HAP-1 (cell line): ENCODE data around the gene NKAIN2.
"Not testable (repeated sequence)": the region's sequence is repeated elsewhere in the genome, so short reads cannot be mapped to it uniquely, and the experiment has no call there.

Source experiments
- DNase-seq, 2 experiments: peaks; one replicate each; pipeline ENCODE4 v3.0.0-alpha.2; 2016 to 2020; ENCODE audit warnings: low spot score in 2 of 2
- H3K27me3 ChIP-seq: fragments of 250-450 bp; sonication (Bioruptor Pico); 2 replicates; pipeline ENCODE4 v1.5.1; 2020; ENCODE audit warnings: low read depth, mild to moderate bottlenecking, moderate library complexity
- H3K36me3 ChIP-seq: fragments of 250-450 bp; sonication (Bioruptor Pico); replicated peaks from 2 replicates; pipeline ENCODE4 v1.5.1; 2020; ENCODE audit warnings: mild to moderate bottlenecking
- H3K4me1 ChIP-seq: fragments of 250-450 bp; sonication (Bioruptor Pico); 2 replicates; pipeline ENCODE4 v1.5.1; 2020; ENCODE audit warnings: mild to moderate bottlenecking
- H3K4me3 ChIP-seq: fragments of 250-450 bp; sonication (Bioruptor Pico); 2 replicates; pipeline ENCODE4 v1.5.1; 2020; ENCODE audit warnings: mild to moderate bottlenecking, moderate library complexity
- H3K9me3 ChIP-seq: fragments of 250-450 bp; sonication (Bioruptor Pico); 2 replicates; pipeline ENCODE4 v1.5.1; 2020; ENCODE audit warnings: mild to moderate bottlenecking, moderate library complexity
- in situ Hi-C: fragments of 300-500 bp; cut with MboI; formaldehyde crosslinking; loops from 3 replicates; pipeline ENCODE4 v1.14.3; 2020; ENCODE audit warnings: low sequenced_read_pairs, inconsistent platforms, mixed read lengths

NKAIN2 gene

DNA sequence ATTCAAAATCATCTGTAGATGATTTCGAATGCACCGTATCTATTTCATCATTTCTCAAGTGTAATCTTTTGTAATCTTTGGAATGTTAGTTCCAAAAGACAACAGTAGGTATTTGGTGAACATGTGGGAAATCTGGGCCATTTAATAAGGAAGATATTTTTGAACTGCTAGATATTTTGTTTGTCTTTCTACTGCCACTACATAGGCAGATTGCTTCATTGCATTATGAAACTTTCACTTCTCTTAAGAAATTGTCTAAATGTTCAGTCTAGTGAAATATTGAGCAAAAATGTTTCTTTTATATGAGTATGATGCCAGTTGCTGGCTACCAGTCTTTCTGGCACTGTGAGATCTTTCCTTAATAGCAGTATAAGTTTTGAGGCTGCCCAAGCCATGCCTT lies 630.8 kb downstream of the NKAIN2 start:
- no peaks in the 10 kb centered on the region for H3K27me3 ChIP-seq
- no peaks in the 10 kb centered on the region for H3K9me3 ChIP-seq
- H3K36me3 ChIP-seq, result no peaks in the 10 kb centered on the region
- DNase-seq, result no peak
- no peak overlapping the region for H3K4me3 ChIP-seq
- no peaks in the 10 kb centered on the region for H3K4me1 ChIP-seq
- in situ Hi-C loops, result no loop called here

DNA sequence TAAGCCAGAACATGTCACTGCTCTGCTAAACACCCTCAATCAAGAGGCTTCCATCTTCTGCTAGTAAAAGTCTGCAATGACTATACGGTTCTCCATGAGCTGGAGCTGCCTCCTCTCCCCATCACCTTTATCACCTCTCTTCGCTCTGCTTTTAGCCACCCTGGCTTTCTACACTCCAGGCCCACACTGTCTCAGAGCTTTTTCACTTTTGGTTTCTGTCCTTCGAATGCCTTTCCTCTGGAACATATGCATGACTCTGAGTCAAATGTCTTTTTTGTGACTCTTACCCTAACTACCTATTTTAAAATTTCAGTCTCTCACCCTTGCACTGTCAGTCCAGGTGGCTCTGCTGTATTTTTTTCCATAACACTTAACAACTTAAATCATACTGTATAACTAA lies 633.1 kb downstream of the NKAIN2 start:
- no peak for DNase-seq
- Histone ChIP-seq H3K4me3 (no peak overlapping the region), H3K27me3 (no peaks in the 10 kb centered on the region), H3K4me1 (no peaks in the 10 kb centered on the region), H3K36me3 (no peaks in the 10 kb centered on the region), H3K9me3 (no peaks in the 10 kb centered on the region)
- in situ Hi-C loops, result no loop called here

DNA sequence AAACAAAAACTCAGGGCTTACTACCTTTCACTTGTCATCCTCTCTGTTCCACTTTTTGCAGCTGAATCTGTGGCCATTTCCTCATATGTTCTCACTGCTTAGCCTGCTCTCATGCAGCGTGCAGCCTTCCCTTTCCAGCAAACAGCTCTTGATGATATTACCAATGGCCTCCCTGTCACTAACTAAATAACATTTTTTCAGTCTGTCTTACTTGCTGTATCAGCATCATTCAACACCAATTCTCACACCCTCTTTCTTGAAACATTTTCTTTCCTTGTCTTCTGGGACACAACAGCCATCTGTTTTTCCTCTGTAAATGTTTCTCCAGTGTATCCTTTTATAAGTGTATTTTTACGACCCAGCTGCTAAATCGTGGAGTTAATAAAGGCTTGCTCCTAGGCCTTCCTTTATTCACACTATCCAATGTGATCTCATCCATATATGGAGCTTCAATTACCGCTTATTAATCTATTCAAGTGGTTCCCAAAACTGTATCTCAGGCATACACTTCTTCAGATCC lies 634.9 kb downstream of the NKAIN2 start:
- Histone ChIP-seq H3K9me3 (no peaks in the 10 kb centered on the region), H3K27me3 (no peaks in the 10 kb centered on the region), H3K4me3 (no peak overlapping the region), H3K36me3 (no peaks in the 10 kb centered on the region), H3K4me1 (no peaks in the 10 kb centered on the region)
- in situ Hi-C loops, result no loop called here
- no peak for DNase-seq

DNA sequence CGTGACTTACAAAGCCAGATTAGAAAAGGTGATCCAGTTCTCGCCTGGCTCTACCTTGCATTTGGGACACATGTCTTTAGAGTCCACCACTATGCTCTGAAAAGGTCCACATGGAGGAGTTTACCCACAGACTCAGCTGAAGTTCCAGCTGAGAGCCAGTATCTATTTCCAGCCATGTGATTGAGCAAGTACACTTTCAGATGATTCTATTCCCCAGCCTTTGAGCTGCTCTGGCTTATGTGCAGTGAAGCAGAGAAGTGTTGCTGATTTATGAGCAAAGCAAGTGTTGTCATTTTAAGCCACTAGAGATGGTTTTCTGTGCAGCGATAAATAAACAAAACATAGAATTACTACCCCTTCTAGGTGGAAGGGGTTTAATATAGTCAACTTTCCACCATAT lies 637.8 kb downstream of the NKAIN2 start:
- DNase-seq, result no peak
- no peaks in the 10 kb centered on the region for H3K4me1 ChIP-seq
- H3K36me3 ChIP-seq, result no peaks in the 10 kb centered on the region
- no peak overlapping the region for H3K4me3 ChIP-seq
- H3K27me3 ChIP-seq, result no peaks in the 10 kb centered on the region
- H3K9me3 ChIP-seq, result no peaks in the 10 kb centered on the region
- in situ Hi-C loops, result no loop called here

DNA sequence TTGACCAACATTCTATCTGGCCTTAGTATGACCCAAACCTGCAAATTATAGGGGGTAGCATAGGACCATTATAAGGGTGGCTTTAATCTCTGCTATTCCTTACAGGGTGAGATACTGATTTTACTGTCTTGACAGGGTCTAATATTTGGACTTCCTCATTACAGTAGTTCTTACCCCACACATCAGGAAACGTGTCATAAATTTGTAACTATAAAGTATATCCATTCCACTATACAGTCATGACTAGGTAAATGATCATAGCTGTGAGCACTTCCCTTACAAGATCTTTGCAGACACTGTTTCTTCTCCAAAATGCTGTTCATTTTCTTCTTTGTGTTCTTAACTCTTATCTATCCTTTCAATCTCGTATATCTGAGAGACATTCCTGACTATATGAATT lies 639.9 kb downstream of the NKAIN2 start:
- H3K9me3 ChIP-seq, result no peaks in the 10 kb centered on the region
- DNase-seq, result no peak

DNA sequence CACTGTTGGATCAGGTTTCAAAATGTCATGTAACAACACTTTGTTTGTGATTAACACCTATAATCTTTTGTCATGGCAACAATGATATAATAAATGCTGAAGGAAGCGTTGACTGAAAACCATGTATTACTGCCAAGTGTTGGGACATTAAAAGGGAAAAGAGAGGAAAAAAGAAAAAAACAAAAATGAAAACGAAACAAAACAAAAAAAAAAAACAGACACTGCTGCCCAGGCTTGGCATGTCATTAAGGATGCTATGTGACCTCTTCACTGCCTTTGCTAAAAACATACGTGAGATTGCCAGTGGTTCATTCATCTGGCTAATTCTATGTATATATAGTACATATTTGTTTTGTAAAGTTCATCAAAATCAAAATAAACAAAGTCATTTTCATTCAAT lies 641.9 kb downstream of the NKAIN2 start:
- H3K27me3 ChIP-seq, result no peaks in the 10 kb centered on the region
- H3K9me3 ChIP-seq, result no peaks in the 10 kb centered on the region
- DNase-seq, result no peak
- H3K36me3 ChIP-seq, result no peaks in the 10 kb centered on the region
- no peaks in the 10 kb centered on the region for H3K4me1 ChIP-seq
- no peak overlapping the region for H3K4me3 ChIP-seq
- in situ Hi-C loops, result no loop called here

More for the DNA sequence above, 639.9 kb downstream of the NKAIN2 start:
- Histone ChIP-seq H3K4me3 (no peak overlapping the region), H3K4me1 (no peaks in the 10 kb centered on the region), H3K27me3 (no peaks in the 10 kb centered on the region), H3K36me3 (no peaks in the 10 kb centered on the region)
- in situ Hi-C loops, result no loop called here

DNA sequence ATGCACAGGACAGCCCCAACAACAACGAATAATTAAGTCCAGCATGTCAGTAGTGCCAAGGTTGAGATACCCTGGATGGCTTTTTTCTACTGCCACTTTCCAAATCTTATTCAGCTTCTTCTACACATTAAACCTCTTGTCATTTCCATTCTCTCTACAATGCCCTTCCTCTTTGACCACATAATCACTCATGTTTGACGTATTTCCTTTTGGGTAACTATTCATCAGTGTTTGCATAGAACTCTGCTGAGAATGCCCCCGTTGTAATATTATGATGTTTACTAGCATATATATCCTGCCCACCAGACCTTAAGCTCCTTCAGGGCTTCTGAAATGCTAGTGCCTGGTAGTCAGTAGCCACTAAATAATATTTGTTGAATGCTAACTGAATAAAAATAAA lies 643.3 kb downstream of the NKAIN2 start:
- Histone ChIP-seq H3K27me3 (no peaks in the 10 kb centered on the region), H3K36me3 (no peaks in the 10 kb centered on the region), H3K9me3 (no peaks in the 10 kb centered on the region), H3K4me3 (no peak overlapping the region), H3K4me1 (no peaks in the 10 kb centered on the region)
- in situ Hi-C loops, result no loop called here
- DNase-seq, result no peak

DNA sequence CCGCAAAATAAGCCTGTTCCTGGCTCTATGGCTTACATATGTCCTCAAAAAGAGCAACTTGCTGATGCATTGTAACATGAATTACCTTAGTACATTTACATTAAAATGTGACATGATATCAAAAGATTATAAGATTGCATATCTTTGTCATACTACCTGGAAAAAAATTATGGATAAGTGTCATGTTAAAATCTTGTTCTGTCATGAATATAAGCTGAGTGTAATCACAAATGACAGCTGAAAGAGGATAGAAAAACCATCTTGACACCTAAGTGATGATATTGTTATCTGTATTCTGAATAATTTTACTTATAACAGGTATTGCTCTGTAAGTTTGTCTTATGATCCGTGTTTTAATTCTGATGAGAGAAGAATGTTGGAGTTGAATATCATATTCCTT lies 655.6 kb downstream of the NKAIN2 start:
- no peaks in the 10 kb centered on the region for H3K9me3 ChIP-seq
- no peaks in the 10 kb centered on the region for H3K27me3 ChIP-seq
- no peaks in the 10 kb centered on the region for H3K36me3 ChIP-seq
- no peak overlapping the region for H3K4me3 ChIP-seq
- no peaks in the 10 kb centered on the region for H3K4me1 ChIP-seq
- no peak for DNase-seq
- in situ Hi-C loops, result no loop called here

DNA sequence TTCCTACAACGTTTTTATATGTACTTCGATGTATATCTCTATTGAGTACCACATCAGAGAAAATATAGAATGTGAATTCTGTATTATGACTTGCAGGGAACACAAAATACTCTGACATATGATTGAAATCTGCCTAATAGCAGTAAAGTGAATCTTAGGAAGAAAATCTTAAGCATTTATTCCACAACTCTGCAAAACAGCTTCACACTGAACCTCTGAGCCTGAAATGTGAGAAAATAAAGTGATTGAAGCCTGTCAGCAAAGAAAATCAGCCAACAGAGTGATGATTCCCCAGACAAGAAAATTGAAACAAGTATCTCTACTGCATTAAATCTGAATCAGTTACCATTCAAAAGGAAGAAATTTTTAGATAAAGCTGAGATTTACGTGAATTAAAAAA lies 659.1 kb downstream of the NKAIN2 start:
- no peaks in the 10 kb centered on the region for H3K27me3 ChIP-seq
- DNase-seq, result no peak
- H3K4me1 ChIP-seq, result no peaks in the 10 kb centered on the region
- no peaks in the 10 kb centered on the region for H3K36me3 ChIP-seq
- H3K9me3 ChIP-seq, result no peaks in the 10 kb centered on the region
- in situ Hi-C loops, result no loop called here
- no peak overlapping the region for H3K4me3 ChIP-seq

DNA sequence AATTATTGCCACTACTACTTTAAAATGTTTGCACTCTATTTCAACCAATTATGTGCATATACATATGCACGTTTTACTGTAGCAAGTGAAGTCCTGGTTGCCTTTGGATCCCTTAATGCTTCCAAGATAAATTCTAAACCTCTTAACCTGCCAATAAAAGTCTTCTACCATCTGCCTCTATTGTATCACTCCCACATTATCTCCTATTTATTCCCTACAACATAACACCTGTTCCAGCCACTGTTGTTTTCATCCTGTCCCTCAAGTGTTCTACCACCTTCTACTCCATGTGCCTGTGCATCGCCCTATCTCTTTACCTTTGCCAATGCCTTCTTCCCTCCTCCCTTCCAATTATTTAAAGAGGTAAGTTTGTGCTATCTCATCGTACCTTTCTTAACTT lies 659.6 kb downstream of the NKAIN2 start:
- no peaks in the 10 kb centered on the region for H3K36me3 ChIP-seq
- H3K9me3 ChIP-seq, result no peaks in the 10 kb centered on the region
- H3K27me3 ChIP-seq, result no peaks in the 10 kb centered on the region
- H3K4me3 ChIP-seq, result no peak overlapping the region
- in situ Hi-C loops, result no loop called here
- no peak for DNase-seq
- H3K4me1 ChIP-seq, result no peaks in the 10 kb centered on the region

DNA sequence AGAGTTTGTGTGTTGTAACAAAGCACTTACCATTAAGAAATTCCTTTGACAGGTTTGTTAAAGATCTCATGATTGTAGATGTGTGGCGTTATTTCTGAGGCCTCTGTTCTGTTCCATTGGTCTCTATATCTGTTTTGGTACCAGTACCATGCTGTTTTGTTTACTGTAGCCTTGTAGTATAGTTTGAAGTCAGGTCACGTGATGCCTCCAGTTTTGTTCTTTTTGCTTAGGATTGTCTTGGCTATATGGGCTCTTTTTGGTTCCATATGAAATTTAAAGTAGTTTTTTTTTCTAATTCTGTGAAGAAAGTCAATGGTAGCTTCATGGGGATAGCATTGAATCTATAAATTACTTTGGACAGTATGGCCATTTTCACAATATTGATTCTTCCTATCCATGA lies 660.9 kb downstream of the NKAIN2 start:
- H3K4me1 ChIP-seq, H3K4me3 ChIP-seq, H3K27me3 ChIP-seq, H3K9me3 ChIP-seq, H3K36me3 ChIP-seq, DNase-seq, in situ Hi-C loops: not testable (repeated sequence)

DNA sequence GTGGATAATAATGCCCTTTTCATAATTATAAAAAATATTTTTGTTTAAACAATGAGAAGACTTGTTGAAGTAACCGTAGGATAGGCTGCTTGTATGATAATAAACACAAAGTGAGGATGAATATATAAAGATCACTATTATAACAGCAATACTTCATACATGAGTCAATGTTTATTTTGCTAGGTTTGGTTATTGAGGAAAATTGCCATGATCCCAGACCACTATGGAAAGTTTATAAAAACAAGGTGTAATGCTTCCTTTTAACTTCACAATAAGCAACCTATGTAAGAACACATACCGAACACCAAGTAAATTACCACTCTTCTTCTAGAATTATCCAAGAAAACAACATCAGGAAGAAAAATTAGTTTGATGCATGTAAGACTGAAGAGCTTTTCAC lies 663.3 kb downstream of the NKAIN2 start:
- Histone ChIP-seq H3K9me3 (no peaks in the 10 kb centered on the region), H3K4me3 (no peak overlapping the region), H3K4me1 (no peaks in the 10 kb centered on the region), H3K27me3 (no peaks in the 10 kb centered on the region), H3K36me3 (no peaks in the 10 kb centered on the region)
- in situ Hi-C loops, result no loop called here
- no peak for DNase-seq

DNA sequence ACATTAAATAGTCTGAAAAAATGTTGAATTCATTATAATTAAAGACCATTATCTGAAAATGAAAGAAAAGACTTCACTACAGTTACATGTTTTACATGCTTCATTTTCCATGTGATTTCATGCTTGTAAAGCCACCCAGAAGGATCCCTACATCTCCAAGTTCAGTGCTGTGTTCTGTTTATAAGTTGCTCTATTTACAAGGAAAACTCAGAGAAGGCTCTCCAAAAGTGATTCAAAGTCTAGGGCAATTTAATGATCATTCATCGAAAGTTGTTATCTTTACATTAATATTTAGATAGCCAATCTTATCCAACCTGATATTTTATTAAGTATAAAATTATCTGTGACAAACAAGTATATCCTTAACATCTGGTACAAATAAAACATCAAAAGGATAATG lies 663.7 kb downstream of the NKAIN2 start:
- in situ Hi-C loops, result no loop called here
- Histone ChIP-seq H3K27me3 (no peaks in the 10 kb centered on the region), H3K9me3 (no peaks in the 10 kb centered on the region), H3K36me3 (no peaks in the 10 kb centered on the region), H3K4me3 (no peak overlapping the region), H3K4me1 (no peaks in the 10 kb centered on the region)
- DNase-seq, result no peak

DNA sequence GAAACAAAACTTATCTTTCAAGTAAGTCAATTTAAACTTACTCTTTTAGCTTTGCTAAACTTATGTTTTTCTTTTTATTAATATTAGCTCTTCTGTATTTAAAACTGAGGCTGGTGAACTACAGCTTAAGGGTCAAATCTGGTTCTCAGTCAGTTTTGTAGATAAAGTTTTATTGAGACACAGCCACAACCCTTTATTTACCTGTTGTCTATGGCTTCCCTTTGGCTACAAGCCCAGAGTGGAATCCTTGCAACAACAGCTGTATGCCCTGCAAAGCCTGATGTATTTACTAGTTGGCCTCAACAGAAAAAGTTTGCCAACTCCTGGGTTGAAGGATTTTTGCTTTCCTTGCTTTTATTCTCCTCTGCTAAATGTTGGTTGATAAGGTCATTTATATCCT lies 667.1 kb downstream of the NKAIN2 start:
- in situ Hi-C loops, result no loop called here
- Histone ChIP-seq H3K36me3 (no peaks in the 10 kb centered on the region), H3K4me1 (no peaks in the 10 kb centered on the region)

DNA sequence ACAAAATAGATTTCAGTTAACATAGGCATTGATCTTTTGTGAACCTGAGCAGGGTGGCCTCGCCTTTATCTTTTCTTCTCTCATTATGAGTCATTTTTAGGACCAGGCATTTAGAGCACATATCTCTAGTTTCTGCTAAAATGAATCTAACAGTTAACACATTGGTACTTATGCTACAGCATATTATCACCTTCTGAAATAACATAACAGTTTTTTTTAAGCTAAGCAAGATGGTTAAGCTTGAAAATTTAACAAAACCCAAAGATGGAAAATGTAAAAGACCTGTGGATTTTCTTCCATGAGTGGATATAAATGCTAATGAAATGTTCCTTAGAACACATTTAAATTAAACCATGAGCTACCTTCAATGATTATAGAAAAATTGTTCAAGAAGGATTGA lies 671.5 kb downstream of the NKAIN2 start:
- in situ Hi-C loops, result no loop called here
- H3K4me1 ChIP-seq, result no peaks in the 10 kb centered on the region
- DNase-seq, result no peak
- no peaks in the 10 kb centered on the region for H3K9me3 ChIP-seq
- peaks cover 12% of the 10 kb centered on the region for H3K27me3 ChIP-seq
- no peaks in the 10 kb centered on the region for H3K36me3 ChIP-seq
- H3K4me3 ChIP-seq, result no peak overlapping the region

More for the DNA sequence above, 667.1 kb downstream of the NKAIN2 start:
- no peak for DNase-seq
- no peaks in the 10 kb centered on the region for H3K9me3 ChIP-seq
- no peak overlapping the region for H3K4me3 ChIP-seq
- 0 out of 2 replicates have a peak, but pooled peaks cover 3% of the 10 kb centered on the region for H3K27me3 ChIP-seq
